IPS-NIHi11 (cell line): ENCODE data around the gene NDC1.
A peak's percentile ranks its signal among the peaks of the same experiment; 100 is the strongest.
"Not testable (repeated sequence)": the region's sequence is repeated elsewhere in the genome, so short reads cannot be mapped to it uniquely, and the experiment has no call there.

Experiments
- DNase-seq: peaks from one replicate; pipeline ENCODE4 v3.0.0; 2012; ENCODE audit warnings: mixed read lengths, low spot score

NDC1 gene

GRCh38 chr1:53765657-53766056 lies 72.4 kb downstream of the NDC1 start:
- DNase-seq: no peak

GRCh38 chr1:53763911-53764310 lies 74.2 kb downstream of the NDC1 start:
- no peak for DNase-seq

- DNase-seq: no peak
Observed at GRCh38 chr1:53763461-53763860, 74.6 kb downstream of the NDC1 start.

- not testable (repeated sequence) for DNase-seq
Observed at GRCh38 chr1:53760497-53760896, 77.6 kb downstream of the NDC1 start.

- DNase-seq: no peak
Observed at GRCh38 chr1:53755874-53756273, 82.2 kb downstream of the NDC1 start.

- peak; percentile 77 for DNase-seq
Observed at GRCh38 chr1:53754484-53755312, 83.4 kb downstream of the NDC1 start.

GRCh38 chr1:53752281-53752680 lies 85.8 kb downstream of the NDC1 start:
- DNase-seq: no peak

- DNase-seq: no peak
Observed at GRCh38 chr1:53747841-53748240, 90.3 kb downstream of the NDC1 start.

- DNase-seq: no peak
Observed at GRCh38 chr1:53740621-53741105, 97.4 kb downstream of the NDC1 start.

GRCh38 chr1:53739109-53739681 lies 98.9 kb downstream of the NDC1 start, which contains the start of gene GLIS1:
TSS of gene GLIS1 (minus strand) at chr1:53739164. CDS start at chr1:53738064, 1,100 bp downstream.
- DNase-seq: peak; percentile 100

GRCh38 chr1:53738205-53739108 lies 99.6 kb downstream of the NDC1 start:
- DNase-seq: no peak

- peak; percentile 46 for DNase-seq
Observed at GRCh38 chr1:53737648-53738204, 100.4 kb downstream of the NDC1 start.

- no peak for DNase-seq
Observed at GRCh38 chr1:53736290-53736689, 101.8 kb downstream of the NDC1 start.

- DNase-seq: no peak
Observed at GRCh38 chr1:53735681-53736080, 102.4 kb downstream of the NDC1 start.

- no peak for DNase-seq
Observed at GRCh38 chr1:53735261-53735660, 102.8 kb downstream of the NDC1 start.

- no peak for DNase-seq
Observed at GRCh38 chr1:53734650-53735211, 103.4 kb downstream of the NDC1 start.

- DNase-seq: no peak
Observed at GRCh38 chr1:53733975-53734649, 104.0 kb downstream of the NDC1 start.

GRCh38 chr1:53733447-53733931 lies 104.6 kb downstream of the NDC1 start:
- no peak for DNase-seq

GRCh38 chr1:53732912-53733317 lies 105.2 kb downstream of the NDC1 start:
- DNase-seq: no peak

- DNase-seq: no peak
Observed at GRCh38 chr1:53732409-53732808, 105.7 kb downstream of the NDC1 start.

GRCh38 chr1:53731779-53732305 lies 106.3 kb downstream of the NDC1 start:
- DNase-seq: no peak
